HG02623 (cell line): Measurements from ENCODE around the gene SLC24A5.

Experiments used
- ATAC-seq: cut with Tn5 transposase; IDR thresholded peaks from one replicate; pipeline ENCODE4 v1.9.1; 2021; ENCODE audit warnings: moderate library complexity; ENCODE audit not compliant: unreplicated experiment

SLC24A5 gene

DNA sequence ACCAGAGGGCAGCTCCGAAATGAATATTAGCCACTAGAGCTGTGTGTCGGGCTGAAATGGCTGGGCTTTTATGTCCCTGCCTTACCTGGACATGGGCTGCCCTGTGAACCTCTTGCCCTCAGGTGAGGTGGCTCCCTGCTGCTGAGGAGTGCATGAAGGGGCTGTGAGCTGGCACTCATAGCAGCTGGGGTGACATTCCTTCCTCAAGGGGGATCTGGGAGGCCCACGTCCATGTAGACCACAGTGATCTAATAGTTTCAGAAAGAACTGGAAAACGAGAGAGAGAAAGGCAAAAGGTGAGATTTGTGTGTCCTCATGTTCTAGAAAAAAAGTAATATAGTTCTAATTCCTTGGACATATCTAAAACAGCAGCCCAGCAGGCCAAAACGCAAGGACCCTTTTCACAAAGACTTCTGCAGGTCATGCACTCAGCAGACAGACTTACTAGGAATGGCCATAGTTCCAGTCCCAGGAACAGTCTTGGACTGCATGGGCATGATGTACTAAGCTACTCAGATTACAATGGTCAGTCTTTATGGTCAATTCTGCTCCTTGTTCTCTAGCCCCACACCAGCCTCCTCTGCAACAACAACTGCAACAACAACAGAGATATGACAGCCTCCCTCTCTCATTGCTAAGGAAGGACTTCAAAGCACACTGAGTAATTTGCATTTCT, 10.8 kb upstream of the SLC24A5 start:
- ATAC-seq, result no peak

DNA sequence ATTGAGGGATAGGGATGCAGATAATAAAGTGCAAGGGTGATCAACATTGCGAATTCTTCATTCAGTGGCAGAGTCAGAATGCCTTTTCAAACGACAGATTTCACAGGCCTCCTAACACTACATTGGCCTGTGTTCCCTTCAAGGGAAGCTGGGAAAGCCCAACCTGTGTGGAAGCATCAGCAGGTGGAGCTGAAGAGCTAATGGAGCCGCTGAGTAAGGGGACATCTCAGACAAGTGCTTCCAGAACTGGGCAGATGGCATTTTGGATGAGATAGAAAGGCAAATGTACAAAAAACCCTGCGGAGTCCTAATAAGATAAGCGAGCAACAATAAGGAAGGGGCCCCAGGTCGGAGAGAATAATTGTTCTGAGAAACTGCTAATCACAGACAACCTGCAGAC, 8.5 kb upstream of the SLC24A5 start:
- ATAC-seq, result no peak

GRCh38 chr15:48119277-48119676, 1.5 kb upstream of the SLC24A5 start:
- ATAC-seq, result no peak

DNA sequence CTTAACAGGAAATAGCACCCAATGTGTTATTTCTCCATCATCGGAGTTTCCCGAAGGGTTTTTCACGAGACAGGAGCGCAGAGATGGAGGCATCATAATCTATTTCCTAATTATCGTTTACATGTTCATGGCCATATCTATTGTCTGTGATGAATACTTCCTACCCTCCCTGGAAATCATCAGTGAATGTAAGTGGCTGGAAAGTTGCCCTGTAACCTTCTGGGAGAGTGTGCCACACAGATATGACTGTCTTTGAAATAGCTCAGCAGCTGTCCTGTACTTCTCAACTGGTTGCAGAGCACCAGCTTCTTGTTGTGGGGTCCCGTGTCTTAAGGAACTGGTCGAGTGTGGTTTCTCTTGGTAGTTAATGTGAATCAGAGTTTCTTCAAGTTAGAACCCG, 1.1 kb downstream of the SLC24A5 start:
- no peak for ATAC-seq

- ATAC-seq, result no peak
These were observed 6.0 kb downstream of the SLC24A5 start for GRCh38 chr15:48126667-48127355.

- ATAC-seq, result no peak
These were observed 10.5 kb downstream of the SLC24A5 start for GRCh38 chr15:48131324-48131723.

- no peak for ATAC-seq
These were observed 12.1 kb downstream of the SLC24A5 start for GRCh38 chr15:48132874-48133273.

- ATAC-seq, result no peak
These were observed 23.1 kb downstream of the SLC24A5 start for GRCh38 chr15:48143856-48144255.

GRCh38 chr15:48144889-48145288, 24.1 kb downstream of the SLC24A5 start:
- ATAC-seq, result no peak

DNA sequence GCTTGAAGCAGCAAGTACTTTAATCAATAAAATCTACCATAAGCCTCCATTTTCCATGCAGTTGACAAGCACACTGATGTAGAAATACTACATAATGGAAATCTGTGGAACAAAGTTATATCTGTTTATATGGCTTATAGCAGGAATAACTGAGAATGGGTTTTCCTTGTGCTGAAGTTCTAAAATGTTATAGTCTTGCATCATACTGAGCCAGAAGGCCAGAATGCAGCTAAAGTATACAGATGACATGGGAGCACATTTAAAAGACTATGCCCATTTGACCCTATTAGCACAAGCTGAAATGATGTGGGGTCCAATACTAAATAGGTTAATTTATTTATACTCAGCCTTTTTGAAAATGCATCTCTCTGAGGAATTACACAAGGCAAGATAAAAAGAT, 25.1 kb downstream of the SLC24A5 start:
- no peak for ATAC-seq

- no peak for ATAC-seq
These were observed 26.6 kb downstream of the SLC24A5 start for GRCh38 chr15:48147358-48147757.

- ATAC-seq, result no peak
These were observed 29.1 kb downstream of the SLC24A5 start for GRCh38 chr15:48149858-48150257.

DNA sequence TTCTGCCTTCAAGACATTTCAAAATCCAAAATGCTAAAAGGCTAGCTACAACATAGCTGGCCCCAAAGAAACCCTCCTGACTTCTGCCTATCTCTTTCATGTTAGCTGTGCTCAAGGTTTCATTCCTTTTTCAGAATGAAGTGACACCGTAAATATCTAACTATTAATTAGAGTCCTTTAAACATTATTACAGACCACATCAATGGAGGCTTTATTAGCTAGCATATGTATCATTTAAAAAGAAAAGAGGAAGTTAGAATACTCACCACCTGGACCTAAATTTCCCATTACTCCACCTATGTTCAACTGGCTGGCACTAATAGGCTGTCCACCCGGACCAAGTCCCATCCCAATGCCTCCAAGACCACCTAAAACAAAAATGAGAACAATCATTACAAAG, 32.7 kb downstream of the SLC24A5 start:
- no peak for ATAC-seq

DNA sequence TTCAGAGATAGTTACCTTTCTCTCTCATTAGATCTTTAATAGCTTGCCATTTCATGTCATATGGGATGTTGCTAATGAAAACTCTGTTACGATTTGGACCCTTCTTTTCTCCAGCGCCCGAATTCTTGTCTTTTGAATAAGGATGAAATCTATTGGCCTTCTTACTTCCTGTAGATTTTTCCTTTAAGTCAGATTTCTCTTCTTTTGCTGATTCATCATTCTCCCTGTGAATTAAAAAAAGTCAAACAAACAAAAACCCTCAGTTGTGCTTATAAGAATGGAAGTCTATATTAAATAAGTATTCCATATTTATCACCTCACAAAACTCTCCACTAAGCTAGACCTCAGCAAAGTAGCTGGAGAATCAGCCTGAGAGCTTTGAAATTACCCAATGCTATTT, 47.8 kb downstream of the SLC24A5 start:
- ATAC-seq, result no peak

DNA sequence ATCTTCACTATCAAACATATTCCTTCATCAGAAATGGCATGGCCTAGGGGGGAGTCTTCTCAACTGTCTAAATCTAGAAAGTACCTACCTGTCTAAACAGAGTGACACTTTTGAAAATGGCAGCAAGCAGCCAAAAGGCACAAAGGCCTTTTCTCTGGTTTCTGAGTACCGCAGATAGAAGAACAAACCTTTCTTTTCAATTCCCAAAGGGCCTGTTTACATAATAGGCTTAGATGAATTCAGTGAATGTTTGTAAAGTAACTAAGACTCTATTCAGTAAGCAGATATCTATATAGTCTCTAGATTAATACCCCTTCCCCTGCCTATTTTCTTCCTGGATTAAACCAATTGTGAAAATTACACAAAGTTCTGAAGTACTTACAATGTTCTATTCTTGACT, 50.2 kb downstream of the SLC24A5 start:
- no peak for ATAC-seq

- no peak for ATAC-seq
These were observed 54.3 kb downstream of the SLC24A5 start for GRCh38 chr15:48175126-48175525.

- no peak for ATAC-seq
These were observed 55.3 kb downstream of the SLC24A5 start for GRCh38 chr15:48176112-48176511.

- no peak for ATAC-seq
These were observed 56.2 kb downstream of the SLC24A5 start for GRCh38 chr15:48176957-48177356.

DNA sequence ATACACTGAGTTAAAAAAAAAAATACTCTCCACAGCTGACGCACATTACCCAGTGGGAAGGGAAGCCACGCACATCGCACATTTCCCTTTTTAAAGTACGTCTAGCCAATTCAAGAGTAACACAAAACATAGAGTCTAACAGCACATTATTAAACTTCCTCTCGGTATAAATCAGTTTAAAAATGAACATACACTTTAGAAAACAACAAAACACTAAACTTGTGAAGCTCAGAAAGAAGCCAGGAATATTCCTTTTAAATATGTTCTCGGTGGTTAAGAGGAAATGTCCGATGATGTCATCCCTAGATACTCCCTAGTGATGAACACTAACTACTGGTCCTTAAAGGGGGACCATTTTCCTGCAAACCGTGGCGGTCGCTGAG, 56.6 kb downstream of the SLC24A5 start:
- peak; percentile 54 for ATAC-seq

GRCh38 chr15:48177766-48178647, 57.2 kb downstream of the SLC24A5 start, which contains the start of gene MYEF2:
MYEF2 (minus strand) TSS chr15:48178295; CDS start chr15:48178237, 58 bp downstream.
- ATAC-seq, result peak; percentile 68

DNA sequence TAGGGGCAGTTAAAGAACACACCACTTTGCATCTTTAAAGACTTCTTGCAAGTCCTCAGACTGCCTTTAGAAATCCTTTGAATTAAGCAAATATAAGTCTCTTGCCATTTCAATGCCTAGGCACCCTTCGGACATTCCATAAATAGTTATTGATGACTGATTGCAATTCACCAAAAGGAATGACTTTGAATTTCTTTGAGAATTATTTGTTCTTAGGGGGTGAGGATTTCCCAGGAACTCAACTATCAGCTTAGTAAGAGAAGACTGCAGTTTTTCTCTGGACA, 57.8 kb downstream of the SLC24A5 start:
- ATAC-seq, result no peak

DNA sequence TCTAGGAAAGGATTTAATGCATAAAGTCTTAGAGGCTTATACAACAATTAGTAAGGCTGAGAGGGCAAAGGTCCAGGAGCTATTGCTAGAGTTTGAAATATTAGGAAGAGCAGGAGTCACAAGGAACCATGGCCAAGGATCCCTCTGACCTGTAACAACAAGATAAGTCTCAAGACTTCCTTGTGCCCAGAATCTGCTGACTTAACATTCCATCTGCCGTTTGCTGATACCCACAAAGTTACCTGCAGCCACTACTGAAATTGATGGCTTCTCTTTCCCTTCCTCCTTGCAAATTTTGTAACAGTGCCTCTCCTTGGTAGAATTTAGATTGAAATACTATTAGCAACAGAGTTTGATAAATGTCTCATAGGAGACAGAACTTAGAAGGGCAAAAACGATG, 62.0 kb downstream of the SLC24A5 start:
- ATAC-seq, result no peak
